Mesenchymal stem cell (in vitro differentiated cells and primary cell): Measurements from ENCODE around the gene IFT20.

Experiments used
- DNase-seq: peaks from one replicate; pipeline ENCODE4 v3.0.0-alpha.2; 2013
- H2AFZ ChIP-seq: one replicate; pipeline ENCODE4 v1.6.1; 2013; ENCODE audit warnings: low read depth, mild to moderate bottlenecking, control low read depth, inconsistent platforms, low read length, moderate library complexity
- H2AK5ac ChIP-seq: 2 replicates; pipeline ENCODE4 v1.6.1; 2013; ENCODE audit warnings: low read length, moderate library complexity, mild to moderate bottlenecking, inconsistent platforms; ENCODE audit not compliant: severe bottlenecking
- H2BK120ac ChIP-seq: one replicate; pipeline ENCODE4 v1.6.1; 2013; ENCODE audit warnings: low read depth, mild to moderate bottlenecking, inconsistent platforms, low read length, moderate library complexity
- H2BK12ac ChIP-seq, 2 experiments: one replicate each; pipeline ENCODE4 v1.6.1; 2013; ENCODE audit warnings: inconsistent platforms in 2 of 2, low read length in 2 of 2, mild to moderate bottlenecking in 2 of 2, moderate library complexity in 2 of 2, control low read depth in 1 of 2
- H2BK15ac ChIP-seq: one replicate; pipeline ENCODE4 v1.6.1; 2013; ENCODE audit warnings: mild to moderate bottlenecking, low read depth, inconsistent platforms; ENCODE audit not compliant: poor library complexity, severe bottlenecking
- H2BK5ac ChIP-seq: 2 replicates; pipeline ENCODE4 v1.6.1; 2013; ENCODE audit warnings: low read depth, mild to moderate bottlenecking, low read length, control low read depth, inconsistent platforms; ENCODE audit not compliant: poor library complexity, severe bottlenecking
- H3K14ac ChIP-seq, 2 experiments: one replicate each; pipeline ENCODE4 v1.6.1; 2013; ENCODE audit warnings: inconsistent platforms in 2 of 2, low read length in 2 of 2, control low read depth in 1 of 2, mild to moderate bottlenecking in 1 of 2, moderate library complexity in 1 of 2
- H3K18ac ChIP-seq, 2 experiments: one replicate each; pipeline ENCODE4 v1.6.1; 2013; ENCODE audit warnings: inconsistent platforms in 2 of 2, low read length in 2 of 2, control low read depth in 1 of 2, low read depth in 1 of 2, mild to moderate bottlenecking in 1 of 2
- H3K23ac ChIP-seq, 2 experiments: one replicate each; pipeline ENCODE4 v1.6.1; 2013; ENCODE audit warnings: inconsistent platforms in 2 of 2, low read length in 2 of 2, mild to moderate bottlenecking in 2 of 2, moderate library complexity in 2 of 2, control low read depth in 1 of 2
- H3K27ac ChIP-seq: 2 replicates; pipeline ENCODE4 v1.5.1; 2013; ENCODE audit warnings: mild to moderate bottlenecking, moderate library complexity, low read length, control low read depth, inconsistent platforms; ENCODE audit not compliant: poor library complexity, severe bottlenecking
- H3K27me3 ChIP-seq, 2 experiments: 2 replicates each; pipeline versions ENCODE4 v1.6.1 to v1.7.0; 2013; ENCODE audit warnings: low read length in 2 of 2, mild to moderate bottlenecking in 2 of 2, moderate library complexity in 2 of 2, control low read depth in 1 of 2, inconsistent platforms in 1 of 2; ENCODE audit not compliant: control insufficient read depth in 1 of 2, insufficient read depth in 1 of 2
- H3K36me3 ChIP-seq, 2 experiments: 2 replicates each; pipeline versions ENCODE4 v1.6.1 to v1.7.0; 2013; ENCODE audit warnings: low read length in 2 of 2, control low read depth in 1 of 2, inconsistent platforms in 1 of 2, low read depth in 1 of 2, mild to moderate bottlenecking in 1 of 2; ENCODE audit not compliant: insufficient read depth in 2 of 2, control insufficient read depth in 1 of 2
- H3K4ac ChIP-seq, 2 experiments: one replicate each; pipeline ENCODE4 v1.6.1; 2013; ENCODE audit warnings: inconsistent platforms in 2 of 2, low read length in 2 of 2, mild to moderate bottlenecking in 2 of 2, moderate library complexity in 2 of 2, control low read depth in 1 of 2, low read depth in 1 of 2
- H3K4me1 ChIP-seq: 2 replicates; pipeline ENCODE4 v1.6.1; 2013; ENCODE audit warnings: low read depth, low read length, control low read depth; ENCODE audit not compliant: control insufficient read depth, insufficient read depth
- H3K4me2 ChIP-seq: 2 replicates; pipeline ENCODE4 v1.6.1; 2013; ENCODE audit warnings: low read length, mild to moderate bottlenecking, inconsistent platforms; ENCODE audit not compliant: poor library complexity, severe bottlenecking
- H3K4me3 ChIP-seq, 2 experiments: 2 replicates each; pipeline versions ENCODE4 v1.5.1 to v1.7.0; 2013; ENCODE audit warnings: low read length in 2 of 2, mild to moderate bottlenecking in 2 of 2, control low read depth in 1 of 2, low read depth in 1 of 2; ENCODE audit not compliant: insufficient read depth in 1 of 2
- H3K79me1 ChIP-seq: replicated peaks from 2 replicates; pipeline ENCODE4 v1.6.1; 2013; ENCODE audit warnings: mild to moderate bottlenecking, control low read depth, low read length, inconsistent platforms; ENCODE audit not compliant: poor library complexity, severe bottlenecking
- H3K9ac ChIP-seq: 2 replicates; pipeline ENCODE4 v1.7.0; 2013; ENCODE audit warnings: mild to moderate bottlenecking, low read length, moderate library complexity
- H3K9me3 ChIP-seq: 2 replicates; pipeline ENCODE4 v1.7.0; 2013; ENCODE audit warnings: mild to moderate bottlenecking, low read length; ENCODE audit not compliant: control insufficient read depth
- H4K8ac ChIP-seq: one replicate; pipeline ENCODE4 v1.6.1; 2013; ENCODE audit warnings: inconsistent platforms, mild to moderate bottlenecking, low read length, moderate library complexity
- H4K91ac ChIP-seq: one replicate; pipeline ENCODE4 v1.6.1; 2013; ENCODE audit warnings: mild to moderate bottlenecking, low read length, inconsistent platforms
- WGBS: methylation state at CpG from one replicate; pipeline ENCODE4 v1.1.7; 2013; ENCODE audit warnings: mixed read lengths; 5-methylcytosine and 5-hydroxymethylcytosine counted together

IFT20 gene

DNA sequence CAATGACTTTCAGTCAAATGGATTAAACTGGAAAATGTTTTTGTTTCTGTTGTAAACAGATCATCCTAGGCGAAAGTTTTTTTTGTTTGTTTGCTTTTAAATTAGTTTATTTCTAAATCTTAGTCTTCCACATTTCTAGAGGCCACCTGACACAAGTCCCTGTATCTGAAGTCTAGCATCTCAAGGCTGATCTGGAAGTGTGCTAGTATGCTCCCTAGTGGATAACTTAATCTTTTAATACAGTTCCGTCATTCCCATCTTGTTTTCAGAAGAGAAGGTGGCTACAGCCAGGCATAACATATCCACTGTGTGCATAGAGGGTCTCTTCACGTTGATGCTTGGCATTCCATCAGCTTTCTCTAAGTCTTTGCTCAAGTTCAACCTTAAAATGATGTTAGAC, 7.6 kb downstream of the IFT20 start:
- Histone ChIP-seq H3K27ac (peak overlapping the region; percentile 61), H2AFZ (no peak overlapping the region), H3K36me3 (peaks cover 28 to 62% of the 10 kb centered on the region in 2 experiments), H3K23ac (no peak overlapping the region), H3K18ac (no peak overlapping the region), H3K9ac (peak overlapping the region; percentile 5), H2BK15ac (no peak overlapping the region), H3K4me1 (peaks cover 7% of the 10 kb centered on the region), H3K9me3 (no peaks in the 10 kb centered on the region), H3K4me3 (no peak overlapping the region), H2AK5ac (no peak overlapping the region), H3K27me3 (no peaks in the 10 kb centered on the region), H2BK5ac (no peak overlapping the region), H2BK120ac (no peak overlapping the region), H4K91ac (no peak overlapping the region), H2BK12ac (no peak overlapping the region), H4K8ac (no peak overlapping the region), H3K4ac (no peak overlapping the region), H3K4me2 (no peak overlapping the region), H3K79me1 (peaks cover 36% of the 10 kb centered on the region), H3K14ac (no peak overlapping the region)
- peak; percentile 26 for DNase-seq
- 83% methylated on average over 2 of the region's 3 CpGs for WGBS

DNA sequence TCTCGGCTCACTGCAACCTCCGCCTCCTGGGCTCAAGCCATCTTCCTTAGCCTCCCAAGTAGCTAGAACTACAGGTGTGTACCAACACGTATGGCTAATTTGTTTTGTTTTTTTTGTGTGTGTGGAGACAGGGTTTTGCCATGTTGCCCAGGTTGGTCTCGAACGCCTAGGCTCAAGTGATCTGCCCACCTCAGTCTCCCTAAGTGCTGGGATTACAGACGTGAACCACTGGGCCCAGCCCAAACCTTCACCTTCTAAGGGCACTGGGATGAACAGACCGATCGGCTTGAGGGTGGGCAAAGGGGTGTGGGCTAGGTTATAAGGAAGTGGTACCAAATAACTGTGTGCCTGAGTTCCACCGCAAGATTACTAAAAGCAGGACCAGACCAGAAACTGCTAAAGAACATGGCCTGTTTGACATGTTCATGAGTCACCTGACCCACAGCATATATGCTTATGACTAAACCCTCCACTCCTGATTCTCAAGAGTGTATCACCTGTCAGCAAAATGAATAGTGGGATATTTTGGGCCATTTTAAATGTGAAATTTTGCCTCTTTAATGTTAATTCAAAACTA, 8.2 kb downstream of the IFT20 start:
- H3K4me1 ChIP-seq: peaks cover 7% of the 10 kb centered on the region
- H2BK15ac ChIP-seq: no peak overlapping the region
- no peak overlapping the region for H2BK120ac ChIP-seq
- no peak overlapping the region for H2BK5ac ChIP-seq
- peak overlapping the region; percentile 78 for H2AK5ac ChIP-seq
- H3K9me3 ChIP-seq: no peaks in the 10 kb centered on the region
- no peak overlapping the region for H3K18ac ChIP-seq
- H3K9ac ChIP-seq: no peak overlapping the region
- H3K36me3 ChIP-seq: peaks cover 27 to 61% of the 10 kb centered on the region in 2 experiments
- H4K91ac ChIP-seq: no peak overlapping the region
- DNase-seq: no peak
- H3K27me3 ChIP-seq: no peaks in the 10 kb centered on the region
- H3K27ac ChIP-seq: no peak overlapping the region
- H3K4ac ChIP-seq: no peak overlapping the region
- no peak overlapping the region for H3K4me3 ChIP-seq
- 97% methylated on average over 6 of the region's 9 CpGs for WGBS
- no peak overlapping the region for H3K14ac ChIP-seq
- H2AFZ ChIP-seq: no peak overlapping the region
- H3K79me1 ChIP-seq: peaks cover 33% of the 10 kb centered on the region
- no peak overlapping the region for H3K23ac ChIP-seq
- H3K4me2 ChIP-seq: no peak overlapping the region
- peak overlapping the region; percentile 36 for H4K8ac ChIP-seq
- no peak overlapping the region for H2BK12ac ChIP-seq

DNA sequence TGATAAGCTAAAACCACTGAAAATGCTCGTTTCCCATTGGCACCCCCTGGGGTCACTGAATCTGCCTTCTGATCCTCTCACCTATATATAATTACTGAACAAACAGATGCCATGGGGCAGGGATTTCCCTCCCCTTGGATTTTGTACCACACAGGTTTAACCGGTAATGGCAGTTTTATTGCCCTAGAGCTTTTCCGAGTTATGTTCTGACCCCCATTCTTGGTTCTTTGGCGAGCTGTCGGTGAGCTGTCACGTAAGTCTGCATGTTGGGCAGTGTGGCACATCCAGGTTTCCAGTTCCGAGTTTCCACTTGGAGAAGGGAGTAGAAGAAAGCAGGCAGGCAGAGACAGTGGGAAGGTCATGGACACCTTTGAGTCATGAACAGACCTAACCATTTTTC, 9.2 kb downstream of the IFT20 start:
- H3K27me3 ChIP-seq: no peaks in the 10 kb centered on the region
- no peak overlapping the region for H2BK12ac ChIP-seq
- peaks cover 10% of the 10 kb centered on the region for H3K4me1 ChIP-seq
- no peak overlapping the region for H3K27ac ChIP-seq
- no peak overlapping the region for H4K8ac ChIP-seq
- peaks cover 18 to 50% of the 10 kb centered on the region in 2 experiments for H3K36me3 ChIP-seq
- no peak overlapping the region for H3K14ac ChIP-seq
- no peaks in the 10 kb centered on the region for H3K9me3 ChIP-seq
- peak overlapping the region; percentile 36 for H2AK5ac ChIP-seq
- no peak overlapping the region for H3K9ac ChIP-seq
- no peak overlapping the region for H4K91ac ChIP-seq
- no peak overlapping the region for H3K4me3 ChIP-seq
- H2AFZ ChIP-seq: no peak overlapping the region
- no peak overlapping the region for H2BK120ac ChIP-seq
- WGBS: 99% methylated on average over 7 of the region's 7 CpGs
- H3K4ac ChIP-seq: no peak overlapping the region
- DNase-seq: no peak
- no peak overlapping the region for H2BK15ac ChIP-seq
- H3K79me1 ChIP-seq: peaks cover 30% of the 10 kb centered on the region
- no peak overlapping the region for H3K23ac ChIP-seq
- no peak overlapping the region for H2BK5ac ChIP-seq
- no peak overlapping the region for H3K4me2 ChIP-seq
- no peak overlapping the region for H3K18ac ChIP-seq

DNA sequence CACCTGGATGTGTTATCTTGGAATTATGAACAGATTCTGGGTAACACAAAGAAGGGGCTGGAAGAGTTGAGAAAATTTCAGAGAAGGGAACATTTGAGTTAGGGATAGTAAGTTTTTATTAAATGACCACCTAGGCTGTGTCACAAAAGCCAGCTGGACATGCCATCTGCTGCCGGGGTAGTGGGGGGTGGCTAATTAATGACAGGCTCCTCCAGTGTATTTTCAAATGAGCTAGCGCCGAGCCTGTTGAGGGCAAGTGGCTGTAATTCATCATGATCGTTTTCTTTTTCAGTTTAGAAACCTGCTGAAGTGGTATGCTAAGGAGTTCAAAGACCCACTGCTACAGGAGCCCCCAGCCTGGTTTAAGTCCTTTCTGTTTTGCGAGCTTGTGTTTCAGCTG, 10.1 kb downstream of the IFT20 start:
- no peak for DNase-seq
- H3K27ac ChIP-seq: no peak overlapping the region
- no peak overlapping the region for H4K91ac ChIP-seq
- H2BK15ac ChIP-seq: no peak overlapping the region
- peaks cover 29% of the 10 kb centered on the region for H3K79me1 ChIP-seq
- H2AFZ ChIP-seq: no peak overlapping the region
- 80% methylated on average over 5 of the region's 5 CpGs for WGBS
- no peak overlapping the region for H3K18ac ChIP-seq
- H3K14ac ChIP-seq: peak overlapping the region in 1 of 2 experiments; percentile 21
- H3K36me3 ChIP-seq: peaks cover 11 to 41% of the 10 kb centered on the region in 2 experiments
- H3K4me1 ChIP-seq: peaks cover 10% of the 10 kb centered on the region
- H4K8ac ChIP-seq: no peak overlapping the region
- no peak overlapping the region for H2BK12ac ChIP-seq
- H3K27me3 ChIP-seq: no peaks in the 10 kb centered on the region
- H3K9ac ChIP-seq: no peak overlapping the region
- H3K9me3 ChIP-seq: no peaks in the 10 kb centered on the region
- peak overlapping the region; percentile 22 for H3K4me2 ChIP-seq
- H3K23ac ChIP-seq: no peak overlapping the region
- no peak overlapping the region for H3K4ac ChIP-seq
- H2AK5ac ChIP-seq: no peak overlapping the region
- no peak overlapping the region for H2BK120ac ChIP-seq
- H3K4me3 ChIP-seq: no peak overlapping the region
- no peak overlapping the region for H2BK5ac ChIP-seq
